Pancreas (tissue), 10 donors: Measurements from ENCODE around the gene PARD3. TPM values are rescaled to one million over a fixed set of nuclear protein-coding genes. Genes with fewer than 3 reads are reported as not detected.
A peak's percentile ranks its signal among the peaks of the same experiment; 100 is the strongest.

Source experiments
- ATAC-seq, 4 donors: fragments of 200-7000 bp; cut with Tn5 transposase; one replicate each; pipeline versions ENCODE4 v1.8.0 to v1.9.1; 2020; ENCODE audit warnings: mild to moderate bottlenecking in 4 of 4, moderate library complexity in 4 of 4
- DNase-seq, 6 donors: peaks; one replicate each; pipeline ENCODE4 v3.0.0-alpha.2; 2020
- FAIRE-seq: peaks from 2 replicates; lab custom pipeline; 2012; peaks lifted over from hg19 to GRCh38; lab: Jason Lieb, UNC
- H3K27ac ChIP-seq, 4 donors: fragments of 200-600 bp; sonication (generic); 1 replicate in 3 of 4; 2 replicates in 1 of 4; pipeline versions ENCODE4 v1.5.0 to v1.8.0; 2020
- H3K27me3 ChIP-seq, 4 donors: fragments of 200-600 bp; one replicate each; pipeline ENCODE4 v1.8.0; 2021
- H3K36me3 ChIP-seq, 3 donors: fragments of 200-600 bp; sonication (generic) in 1 of 3; one replicate each; pipeline versions ENCODE4 v1.5.0 to v1.8.0; 2020 to 2021
- H3K4me1 ChIP-seq, 3 donors: fragments of 200-600 bp; one replicate each; pipeline ENCODE4 v1.8.0; 2021
- H3K4me3 ChIP-seq, 4 donors: fragments of 200-600 bp; sonication (generic) in 2 of 4; one replicate each; pipeline versions ENCODE4 v1.5.0 to v1.8.0; 2020 to 2021
- H3K9me3 ChIP-seq, 4 donors: fragments of 200-600 bp; one replicate each; pipeline ENCODE4 v1.8.0; 2021
- WGBS, 2 donors: extraction: QIAGEN DNeasy Blood & Tissue Kit; methylation state at CpG; one replicate each; pipeline ENCODE4 v1.1.7; 2013; 5-methylcytosine and 5-hydroxymethylcytosine counted together
- intact Hi-C, 3 donors: fragments of 100-400 bp; cut with DNase I; formaldehyde crosslinking; loops; one replicate each; pipeline versions ENCODE4 v1.11.1 to v1.14.2; 2022
- polyA plus RNA-seq, 2 donors: library from polyadenylated mRNA; stranded (reverse); fragments of 200-250 nt; gene quantifications; one replicate each; pipeline ENCODE4 v1.2.3, GENCODE V29; 2013
- total RNA-seq, 6 donors: library from RNA; stranded (reverse); fragmentation: NEBNext Ultra II Directional in 4 of 6; extraction: Animal tissue kit (Norgen Biotek cat#: 25700) in 4 of 6; gene quantifications; one replicate each; pipeline versions ENCODE4 v1.2.1 to v1.2.4, GENCODE V29; 2021 to 2023
- TF ChIP-seq, protein P1 (sequence below), 4 donors: fragments of 200-600 bp; sonication (generic) in 3 of 4; IDR thresholded peaks; one replicate each; pipeline versions ENCODE4 v1.5.0 to v1.8.0; 2021; ENCODE audit warnings: antibody characterized with exemption in 4 of 4
- donor health status: healthy with polysubstance abuse.
- donor health status: DM: no; HTN: no; CAD: no; lungs with moderate emphysema.
- donor health status: DM: no; HTN: no; CAD: no.
- donor health status: control.
- donor health status: control.
- donor health status: Bipolar disorder and iron deficiency.
- donor health status: DM: yes; HTN: yes; CAD: no.
- donor health status: DM: no; HTN: no; CAD: no.
- donor health status: DM: no; HTN: no; CAD: no.
- donor health status: DM: yes; HTN: yes; CAD: no.

Gene PARD3
- total and polyA plus RNA-seq, 8 donors, result 12.8 to 32.3 (median 23.4) TPM

DNA sequence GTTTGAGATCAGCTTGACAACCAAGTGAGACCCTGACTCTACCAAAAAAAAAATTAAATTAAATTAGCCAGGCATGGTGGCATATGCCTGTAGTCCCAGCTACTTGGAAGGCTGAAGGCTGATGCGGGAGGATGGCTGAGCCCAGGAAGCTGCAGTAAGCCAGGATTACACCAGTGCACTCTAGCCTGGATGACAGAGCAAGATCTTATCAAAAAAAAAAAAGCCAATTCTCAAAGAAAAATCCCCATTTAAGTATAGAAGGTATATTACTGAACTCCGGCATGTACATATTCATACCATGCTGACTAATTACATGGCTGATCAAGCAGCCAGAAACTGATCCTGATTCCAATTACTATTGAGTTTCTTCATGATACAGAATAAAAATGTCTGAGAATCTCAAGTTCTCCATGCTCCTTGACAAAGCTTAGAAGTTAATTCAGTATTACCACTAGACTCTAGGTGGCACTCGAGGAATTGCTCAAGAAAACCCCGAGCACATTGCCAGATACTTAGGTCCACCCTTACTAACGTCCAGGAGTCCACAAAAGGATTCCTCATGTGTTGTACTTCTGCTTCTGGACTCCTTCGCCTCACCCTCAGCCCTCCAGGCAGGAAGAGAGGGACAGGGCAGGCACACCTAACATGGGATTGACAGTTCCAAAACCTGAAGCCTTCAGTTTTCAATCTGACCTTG is 148.9 kb downstream of the PARD3 start:
- Histone ChIP-seq H3K4me1 (peaks cover 0 to 5% (median 0%) of the 10 kb centered on the region in 3 donors), H3K4me3 (no peak overlapping the region), H3K27me3 (no peaks in the 10 kb centered on the region), H3K9me3 (no peaks in the 10 kb centered on the region), H3K36me3 (no peaks in the 10 kb centered on the region), H3K27ac (no peak overlapping the region)
- intact Hi-C loops, result no loop called here
- peak; percentile 84 to 94 (median 92) for ATAC-seq
- peak; percentile 72 for FAIRE-seq
- TF ChIP-seq, protein P1, sequence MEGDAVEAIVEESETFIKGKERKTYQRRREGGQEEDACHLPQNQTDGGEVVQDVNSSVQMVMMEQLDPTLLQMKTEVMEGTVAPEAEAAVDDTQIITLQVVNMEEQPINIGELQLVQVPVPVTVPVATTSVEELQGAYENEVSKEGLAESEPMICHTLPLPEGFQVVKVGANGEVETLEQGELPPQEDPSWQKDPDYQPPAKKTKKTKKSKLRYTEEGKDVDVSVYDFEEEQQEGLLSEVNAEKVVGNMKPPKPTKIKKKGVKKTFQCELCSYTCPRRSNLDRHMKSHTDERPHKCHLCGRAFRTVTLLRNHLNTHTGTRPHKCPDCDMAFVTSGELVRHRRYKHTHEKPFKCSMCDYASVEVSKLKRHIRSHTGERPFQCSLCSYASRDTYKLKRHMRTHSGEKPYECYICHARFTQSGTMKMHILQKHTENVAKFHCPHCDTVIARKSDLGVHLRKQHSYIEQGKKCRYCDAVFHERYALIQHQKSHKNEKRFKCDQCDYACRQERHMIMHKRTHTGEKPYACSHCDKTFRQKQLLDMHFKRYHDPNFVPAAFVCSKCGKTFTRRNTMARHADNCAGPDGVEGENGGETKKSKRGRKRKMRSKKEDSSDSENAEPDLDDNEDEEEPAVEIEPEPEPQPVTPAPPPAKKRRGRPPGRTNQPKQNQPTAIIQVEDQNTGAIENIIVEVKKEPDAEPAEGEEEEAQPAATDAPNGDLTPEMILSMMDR (IDR thresholded peaks at IDR 0.05), result peak in 2 of 4 donors; percentile 22 to 24
- DNase-seq, result peak in 3 of 6 donors; percentile 39 to 50 (median 47)
- WGBS, 2 donors, result 33 to 37% methylated on average over 6 of the region's 6 CpGs

DNA sequence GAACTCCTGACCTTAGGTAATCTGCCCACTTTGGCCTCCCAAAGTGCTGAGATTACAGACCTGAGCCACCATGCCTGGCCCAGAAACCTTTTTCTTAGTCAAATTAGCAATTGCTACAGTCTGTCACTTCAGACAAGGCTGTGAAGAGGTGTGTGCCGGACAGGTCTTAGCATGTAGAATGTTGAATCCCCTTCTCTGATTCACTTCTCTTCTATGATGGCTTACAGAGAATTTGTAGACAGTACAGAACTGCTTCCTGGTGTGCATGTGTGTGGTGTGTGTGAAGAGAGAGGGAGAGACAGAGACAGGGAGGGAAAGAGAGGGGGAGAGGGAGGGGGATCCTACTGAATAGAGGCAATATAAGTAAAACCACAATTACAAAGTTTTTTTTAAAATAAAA is 150.4 kb downstream of the PARD3 start:
- intact Hi-C loops, result no loop called here
- TF ChIP-seq, protein P1 (IDR thresholded peaks at IDR 0.05), result no peak
- DNase-seq (no peak), FAIRE-seq (no peak), ATAC-seq (no peak)
- Histone ChIP-seq H3K36me3 (no peaks in the 10 kb centered on the region), H3K9me3 (no peaks in the 10 kb centered on the region), H3K4me1 (peaks cover 0 to 5% (median 0%) of the 10 kb centered on the region in 3 donors), H3K27me3 (no peaks in the 10 kb centered on the region), H3K27ac (no peak overlapping the region), H3K4me3 (no peak overlapping the region)
- WGBS, 2 donors, result 98 to 100% methylated on average over 1 of the region's 1 CpG

DNA sequence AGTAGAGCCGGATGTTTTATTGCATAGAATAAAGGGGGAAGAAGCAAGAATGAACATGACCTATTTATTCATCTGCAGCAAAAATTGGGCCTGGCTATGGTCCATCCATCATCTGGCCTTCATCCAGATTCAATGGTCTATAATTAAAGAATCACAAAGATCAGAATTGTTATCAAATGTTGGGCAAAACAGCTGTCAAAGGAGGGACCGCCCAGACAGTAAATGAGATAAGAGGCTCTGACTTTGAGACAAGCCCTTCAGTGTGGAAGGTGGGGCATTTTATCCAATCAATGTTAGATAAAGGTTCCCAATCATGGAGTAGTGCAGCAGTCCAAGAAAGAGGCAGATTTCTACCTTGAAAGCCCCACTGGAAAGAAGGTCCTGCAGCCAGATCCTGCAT is 153.5 kb downstream of the PARD3 start:
- FAIRE-seq (no peak), DNase-seq (no peak), ATAC-seq (no peak)
- TF ChIP-seq, protein P1 (IDR thresholded peaks at IDR 0.05), result no peak
- Histone ChIP-seq H3K4me1 (peaks cover 0 to 7% (median 5%) of the 10 kb centered on the region in 3 donors), H3K27ac (no peak overlapping the region), H3K4me3 (no peak overlapping the region), H3K36me3 (no peaks in the 10 kb centered on the region), H3K27me3 (no peaks in the 10 kb centered on the region), H3K9me3 (no peaks in the 10 kb centered on the region)
- intact Hi-C loops, result no loop called here
- 50% methylated on average over 2 of the region's 2 CpGs for WGBS, 2 donors

DNA sequence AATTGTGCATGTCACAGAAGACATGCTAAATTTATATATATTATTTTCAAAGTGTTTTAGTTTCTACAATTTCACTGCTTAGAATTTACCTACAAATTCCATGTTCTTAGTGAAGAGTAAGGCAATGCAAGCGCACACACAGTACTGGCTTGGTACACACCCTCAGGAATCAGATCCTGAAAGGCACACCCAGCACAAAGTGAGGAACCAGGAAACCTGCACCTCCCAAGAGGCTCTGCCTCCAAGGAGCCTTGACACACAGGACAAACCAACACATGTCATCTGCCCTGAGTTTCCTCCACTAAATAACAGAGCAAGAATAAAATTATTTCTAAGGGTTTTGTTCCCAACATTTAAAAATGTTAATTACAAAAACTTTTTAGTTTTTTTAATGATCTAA is 156.2 kb downstream of the PARD3 start:
- FAIRE-seq (no peak), DNase-seq (no peak), ATAC-seq (no peak)
- no peaks in the 10 kb centered on the region for H3K27me3 ChIP-seq
- H3K36me3 ChIP-seq, result no peaks in the 10 kb centered on the region
- H3K27ac ChIP-seq, result no peak overlapping the region
- H3K4me1 ChIP-seq, result peaks cover 0 to 16% (median 13%) of the 10 kb centered on the region in 3 donors
- TF ChIP-seq, protein P1 (IDR thresholded peaks at IDR 0.05), result no peak
- H3K9me3 ChIP-seq, result no peaks in the 10 kb centered on the region
- WGBS, 2 donors, result 91 to 100% methylated on average over 1 of the region's 1 CpG
- no peak overlapping the region for H3K4me3 ChIP-seq
- intact Hi-C loops, result no loop called here

DNA sequence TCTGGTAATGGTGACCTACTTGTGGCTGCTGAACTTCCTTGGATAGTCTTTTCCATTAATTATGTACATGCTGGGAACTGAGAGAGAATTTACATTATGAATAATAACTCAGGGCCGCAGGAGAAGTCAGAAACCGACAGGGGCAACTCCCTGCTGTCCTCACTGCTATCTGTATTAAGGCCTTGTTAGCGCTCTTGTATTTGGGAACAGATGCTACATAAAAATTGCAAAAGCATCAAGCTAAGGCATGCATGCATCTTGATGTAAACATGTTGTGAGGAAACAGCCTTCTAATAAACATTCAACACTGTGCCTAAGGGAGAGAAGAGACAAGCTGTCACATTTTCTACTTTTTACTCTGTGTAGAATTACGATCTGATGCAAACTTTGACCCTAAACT is 158.4 kb downstream of the PARD3 start:
- DNase-seq (no peak), FAIRE-seq (no peak), ATAC-seq (no peak)
- intact Hi-C loops, result no loop called here
- WGBS, 2 donors, result 52 to 53% methylated on average over 4 of the region's 4 CpGs
- Histone ChIP-seq H3K27ac (no peak overlapping the region), H3K27me3 (no peaks in the 10 kb centered on the region), H3K4me3 (no peak overlapping the region), H3K36me3 (no peaks in the 10 kb centered on the region), H3K9me3 (no peaks in the 10 kb centered on the region), H3K4me1 (peaks cover 0 to 16% (median 13%) of the 10 kb centered on the region in 3 donors)
- TF ChIP-seq, protein P1 (IDR thresholded peaks at IDR 0.05), result no peak
